GM18861 (cell line): ENCODE measurements around the gene MYH13.

Source experiments
- ATAC-seq: cut with Tn5 transposase; IDR thresholded peaks from one replicate; pipeline ENCODE4 v1.9.1; 2021; ENCODE audit not compliant: unreplicated experiment

Gene MYH13

DNA sequence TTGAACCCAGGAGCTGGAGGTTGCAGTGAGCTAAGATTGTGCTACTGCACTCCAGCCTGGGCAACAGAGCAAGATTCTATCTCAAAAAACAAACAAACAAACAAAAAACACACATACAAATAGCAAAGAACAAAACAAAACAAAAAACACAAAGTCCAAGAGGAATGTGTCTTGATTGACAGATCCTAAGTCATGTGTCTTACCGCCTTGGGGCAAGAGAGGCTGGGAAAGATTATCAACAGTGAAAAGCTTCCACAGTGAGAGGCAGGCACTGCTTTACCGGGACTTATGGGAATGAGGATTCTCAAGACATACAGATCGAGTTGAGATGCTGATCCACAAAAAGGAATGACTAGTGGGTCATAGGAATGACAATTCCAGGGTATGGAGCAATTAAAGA, 111.7 kb downstream of the MYH13 start:
- ATAC-seq, result no peak

DNA sequence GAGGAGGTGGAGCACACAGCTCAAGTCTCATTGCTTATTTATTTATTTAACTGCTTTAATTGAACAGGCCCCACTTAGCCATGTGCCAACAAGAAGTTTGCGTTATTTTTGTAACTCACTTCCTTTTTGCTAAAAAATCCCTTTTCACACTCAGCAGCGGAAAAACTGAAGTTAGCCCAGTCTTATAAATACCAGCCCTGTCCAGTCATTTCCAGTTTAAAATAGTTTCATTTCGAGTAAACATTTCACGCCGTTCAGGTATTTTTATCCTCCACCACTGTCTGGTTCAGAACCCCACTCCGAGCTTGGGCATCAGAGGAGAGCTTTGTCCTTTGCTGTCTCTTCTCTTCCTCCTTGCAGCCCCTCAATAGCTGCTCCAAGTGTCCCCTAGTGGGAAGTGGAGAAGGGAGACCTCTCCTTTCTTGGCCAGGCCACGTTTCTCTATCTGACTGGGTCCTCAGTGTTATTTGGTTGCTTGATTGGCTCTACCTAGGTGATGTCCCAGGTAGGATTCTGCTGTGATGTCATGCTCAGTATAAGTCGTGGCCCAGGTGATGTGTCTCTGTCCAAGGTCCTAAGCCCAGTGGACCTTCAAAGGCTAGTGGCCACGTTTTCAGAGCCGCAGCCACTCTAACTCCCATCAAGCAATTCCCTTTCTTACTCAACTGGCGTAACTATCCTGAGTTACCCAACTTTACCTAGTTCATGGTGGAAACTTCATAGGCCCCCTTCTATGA, 121.4 kb downstream of the MYH13 start:
- ATAC-seq, result peak; percentile 84
